IMR-90 (cell line): ENCODE measurements around the gene RNF128. TPM values are rescaled to one million over a fixed set of nuclear protein-coding genes. Genes with fewer than 3 reads are reported as not detected.

ENCODE experiments used
- ATAC-seq: fragments of 200-7000 bp; cut with Tn5 transposase; 2 replicates; pipeline ENCODE4 v1.9.1; 2020; ENCODE audit warnings: low read depth, mild to moderate bottlenecking, moderate library complexity
- BruUV-seq: library from RNA; stranded (reverse); fragments of 400-500 nt; replicated peaks from 2 replicates; lab custom pipeline; 2021; lab: Mats Ljungman, UMichigan
- CTCF ChIA-PET: fragments of 300-600 bp; formaldehyde crosslinking; extraction: SDS; loops from one replicate; lab custom pipeline; 2021; ENCODE audit warnings: antibody characterized with exemption; lab: Yijun Ruan, JAX
- POLR2A ChIA-PET: fragments of 300-600 bp; sonication (Branson Sonifier 250); formaldehyde crosslinking; loops from one replicate; lab custom pipeline; 2022; ENCODE audit warnings: antibody characterized with exemption; ENCODE audit not compliant: unreplicated experiment; lab: Charles Lee
- DNase-seq: peaks from one replicate; pipeline ENCODE4 v3.0.0; 2013
- H2AFZ ChIP-seq: replicated peaks from 2 replicates; pipeline ENCODE3; 2013; ENCODE audit warnings: low read length, mild to moderate bottlenecking; ENCODE audit not compliant: poor library complexity
- H2AK5ac ChIP-seq: 2 replicates; pipeline ENCODE4 v1.6.1; 2013; ENCODE audit warnings: low read depth, low read length, inconsistent platforms
- H2AK9ac ChIP-seq: replicated peaks from 2 replicates; pipeline ENCODE3; 2013; ENCODE audit warnings: mild to moderate bottlenecking, low read depth, low read length, moderate library complexity; ENCODE audit not compliant: poor library complexity
- H2BK120ac ChIP-seq: 2 replicates; pipeline ENCODE4 v1.6.1; 2013; ENCODE audit warnings: low read depth, low read length, inconsistent platforms
- H2BK15ac ChIP-seq: 3 replicates; pipeline ENCODE4 v1.6.1; 2013; ENCODE audit warnings: low read depth, low read length, inconsistent platforms
- H2BK20ac ChIP-seq: 2 replicates; pipeline ENCODE4 v1.6.1; 2013; ENCODE audit warnings: low read depth, mild to moderate bottlenecking, inconsistent platforms, low read length, moderate library complexity
- H2BK5ac ChIP-seq: 2 replicates; pipeline ENCODE4 v1.6.1; 2013; ENCODE audit warnings: mild to moderate bottlenecking, low read depth, low read length, inconsistent platforms; ENCODE audit not compliant: poor library complexity, severe bottlenecking
- H3K14ac ChIP-seq: replicated peaks from 2 replicates; pipeline ENCODE4 v1.6.1; 2013; ENCODE audit warnings: low read depth, low read length, inconsistent platforms
- H3K18ac ChIP-seq: 2 replicates; pipeline ENCODE4 v1.6.1; 2013; ENCODE audit warnings: low read depth, low read length, control low read depth
- H3K23ac ChIP-seq: 2 replicates; pipeline ENCODE4 v1.6.1; 2013; ENCODE audit warnings: low read depth, low read length, inconsistent platforms
- H3K27ac ChIP-seq: 2 replicates; pipeline ENCODE4 v1.5.1; 2013; ENCODE audit warnings: mild to moderate bottlenecking, control low read depth, low read length; ENCODE audit not compliant: insufficient read depth
- H3K27me3 ChIP-seq: 2 replicates; pipeline ENCODE4 v1.6.1; 2013; ENCODE audit warnings: low read length; ENCODE audit not compliant: control insufficient read depth, insufficient read depth
- H3K36me3 ChIP-seq: 2 replicates; pipeline ENCODE4 v1.6.1; 2013; ENCODE audit warnings: low read length, mixed read lengths; ENCODE audit not compliant: control insufficient read depth, insufficient read depth
- H3K4ac ChIP-seq: 2 replicates; pipeline ENCODE4 v1.6.1; 2013; ENCODE audit warnings: low read depth, low read length, inconsistent platforms
- H3K4me1 ChIP-seq: 2 replicates; pipeline ENCODE4 v1.6.1; 2013; ENCODE audit warnings: low read length, mixed read lengths; ENCODE audit not compliant: control insufficient read depth, insufficient read depth
- H3K4me2 ChIP-seq: 2 replicates; pipeline ENCODE4 v1.6.1; 2013; ENCODE audit warnings: low read depth, mild to moderate bottlenecking, control low read depth, low read length, moderate library complexity
- H3K4me3 ChIP-seq: 2 replicates; pipeline ENCODE4 v1.5.1; 2013; ENCODE audit warnings: low read depth, mild to moderate bottlenecking, control low read depth, low read length, moderate library complexity; ENCODE audit not compliant: insufficient read depth
- H3K56ac ChIP-seq: 2 replicates; pipeline ENCODE4 v1.6.1; 2013; ENCODE audit warnings: low read length, inconsistent platforms; ENCODE audit not compliant: insufficient read depth; ENCODE audit errors: extremely low read depth
- H3K79me1 ChIP-seq, 2 experiments: 2 replicates each; pipeline ENCODE4 v1.6.1; 2013; ENCODE audit warnings: low read length in 2 of 2, inconsistent platforms in 1 of 2, low read depth in 1 of 2
- H3K9ac ChIP-seq: 2 replicates; pipeline ENCODE4 v1.6.1; 2013; ENCODE audit warnings: low read depth, low read length, control low read depth
- H3K9me1 ChIP-seq: 2 replicates; pipeline ENCODE4 v1.6.1; 2013; ENCODE audit warnings: low read length, inconsistent platforms; ENCODE audit not compliant: insufficient read depth
- H3K9me3 ChIP-seq: 2 replicates; pipeline ENCODE4 v1.6.1; 2013; ENCODE audit warnings: low read length; ENCODE audit not compliant: control insufficient read depth, insufficient read depth
- H4K20me1 ChIP-seq: 2 replicates; pipeline ENCODE4 v1.6.1; 2013; ENCODE audit warnings: low read length, inconsistent platforms; ENCODE audit not compliant: insufficient read depth
- H4K5ac ChIP-seq: 2 replicates; pipeline ENCODE4 v1.6.1; 2013; ENCODE audit warnings: mild to moderate bottlenecking, low read depth, low read length, control low read depth
- H4K8ac ChIP-seq, 2 experiments: 2 replicates each; pipeline ENCODE4 v1.6.1; 2013; ENCODE audit warnings: low read depth in 2 of 2, low read length in 2 of 2, control low read depth in 1 of 2, inconsistent platforms in 1 of 2
- H4K91ac ChIP-seq: 2 replicates; pipeline ENCODE4 v1.6.1; 2013; ENCODE audit warnings: low read depth, low read length, inconsistent platforms; ENCODE audit not compliant: insufficient read depth
- CEBPB ChIP-seq: IDR thresholded peaks from 2 replicates; pipeline ENCODE4 v1.6.1; 2012; ENCODE audit warnings: low read depth, low read length, improper control_type of control experiment
- MAZ ChIP-seq: IDR thresholded peaks from 2 replicates; pipeline ENCODE4 v1.6.1; 2012; ENCODE audit warnings: low read depth, mild to moderate bottlenecking, low read length, improper control_type of control experiment, moderate library complexity, borderline replicate concordance
- MXI1 ChIP-seq: IDR thresholded peaks from 2 replicates; pipeline ENCODE4 v1.6.1; 2012; ENCODE audit warnings: low read depth, mild to moderate bottlenecking, low read length, moderate library complexity, borderline replicate concordance
- USF2 ChIP-seq: fragments of 150-350 bp; IDR thresholded peaks from 2 replicates; pipeline ENCODE4 v1.6.1; 2017; ENCODE audit warnings: mild to moderate bottlenecking, antibody characterized with exemption, low read length, low read depth
- WGBS, 2 experiments: methylation state at CpG; one replicate each; pipeline versions ENCODE4 v1.1.5 to v1.1.7; 2013; ENCODE audit warnings: missing lambda C conversion rate in 2 of 2; ENCODE audit not compliant: insufficient read length in 1 of 2; ENCODE audit errors: extremely low coverage in 2 of 2; 5-methylcytosine and 5-hydroxymethylcytosine counted together
- dilution Hi-C: fragments of 300-500 bp; cut with HindIII; formaldehyde crosslinking; loops from one replicate; pipeline ENCODE4 v1.14.3; 2018; ENCODE audit warnings: low sequenced_read_pairs; ENCODE audit not compliant: unreplicated experiment
- in situ Hi-C: fragments of 300-500 bp; cut with MboI; formaldehyde crosslinking; loops from 3 replicates; pipeline ENCODE4 v1.14.3; 2019; ENCODE audit warnings: low sequenced_read_pairs, inconsistent platforms, mixed read lengths
- intact Hi-C: fragments of 100-400 bp; cut with micrococcal nuclease; formaldehyde crosslinking; loops from 2 replicates; pipeline ENCODE4 v1.10.0; 2022
- polyA plus RNA-seq, 3 experiments: library from polyadenylated mRNA; depleted of rRNA; stranded (reverse); fragments of >200 nt; gene quantifications; 2 replicates each; pipeline ENCODE4 v1.2.3, GENCODE V29; 2012; ENCODE audit warnings: low replicate concordance in 1 of 3
- total RNA-seq: library from RNA; depleted of rRNA; stranded (reverse); fragments of >200 nt; gene quantifications from 2 replicates; pipeline ENCODE4 v1.2.3, GENCODE V29; 2012

Gene RNF128
- total and polyA plus RNA-seq, 2 of the 4 experiments (the other 2 are of a cell fraction), result 3.0 to 4.8 TPM

- Histone ChIP-seq H2AK9ac (no peak overlapping the region), H4K20me1 (no peaks in the 10 kb centered on the region), H3K79me1 (no peaks in the 10 kb centered on the region), H4K91ac (no peak overlapping the region), H4K5ac (no peak overlapping the region), H3K23ac (no peak overlapping the region), H3K9me3 (no peaks in the 10 kb centered on the region), H2BK20ac (no peak overlapping the region), H3K36me3 (no peaks in the 10 kb centered on the region), H3K9me1 (no peaks in the 10 kb centered on the region), H3K9ac (no peak overlapping the region), H2AFZ (no peak overlapping the region), H4K8ac (no peak overlapping the region), H2BK120ac (no peak overlapping the region), H3K27ac (no peak overlapping the region), H3K4me2 (no peak overlapping the region), H3K18ac (no peak overlapping the region), H2AK5ac (no peak overlapping the region), H3K4me3 (no peak overlapping the region), H2BK5ac (no peak overlapping the region), H3K56ac (no peak overlapping the region), H3K27me3 (peaks cover 6% of the 10 kb centered on the region), H3K14ac (no peak overlapping the region), H2BK15ac (no peak overlapping the region), H3K4ac (no peak overlapping the region), H3K4me1 (no peaks in the 10 kb centered on the region)
- intact Hi-C loops (no loop called here), dilution Hi-C loops (no loop called here), in situ Hi-C loops (no loop called here)
- WGBS, 2 experiments, result no CpG with 5 or more reads among the region's 2 CpGs
- DNase-seq (no peak), ATAC-seq (no peak)
- ChIA-PET POLR2A (no interaction called here), CTCF (no interaction called here)
- no peak for TF ChIP-seq CEBPB
- no peak for TF ChIP-seq USF2
- TF ChIP-seq MXI1, result no peak
- TF ChIP-seq MAZ, result no peak
- BruUV-seq, result no TSS peak
Measured at GRCh38 chrX:106728337-106728736, 1.8 kb downstream of the RNF128 start.
